Midbrain (tissue), 1 donor: ENCODE measurements around the gene LINGO4.

Experiments used
- DNase-seq: peaks from one replicate; lab custom pipeline; 2025; lab: John Stamatoyannopoulos, UW

LINGO4 gene, protein sequence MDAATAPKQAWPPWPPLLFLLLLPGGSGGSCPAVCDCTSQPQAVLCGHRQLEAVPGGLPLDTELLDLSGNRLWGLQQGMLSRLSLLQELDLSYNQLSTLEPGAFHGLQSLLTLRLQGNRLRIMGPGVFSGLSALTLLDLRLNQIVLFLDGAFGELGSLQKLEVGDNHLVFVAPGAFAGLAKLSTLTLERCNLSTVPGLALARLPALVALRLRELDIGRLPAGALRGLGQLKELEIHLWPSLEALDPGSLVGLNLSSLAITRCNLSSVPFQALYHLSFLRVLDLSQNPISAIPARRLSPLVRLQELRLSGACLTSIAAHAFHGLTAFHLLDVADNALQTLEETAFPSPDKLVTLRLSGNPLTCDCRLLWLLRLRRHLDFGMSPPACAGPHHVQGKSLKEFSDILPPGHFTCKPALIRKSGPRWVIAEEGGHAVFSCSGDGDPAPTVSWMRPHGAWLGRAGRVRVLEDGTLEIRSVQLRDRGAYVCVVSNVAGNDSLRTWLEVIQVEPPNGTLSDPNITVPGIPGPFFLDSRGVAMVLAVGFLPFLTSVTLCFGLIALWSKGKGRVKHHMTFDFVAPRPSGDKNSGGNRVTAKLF

GRCh38 chr1:151805066-151805820 is at the start of gene LINGO4:
TSS of gene LINGO4 (minus strand) at chr1:151805419. CDS start at chr1:151802704, 2,715 bp downstream.
- no peak for DNase-seq

DNA sequence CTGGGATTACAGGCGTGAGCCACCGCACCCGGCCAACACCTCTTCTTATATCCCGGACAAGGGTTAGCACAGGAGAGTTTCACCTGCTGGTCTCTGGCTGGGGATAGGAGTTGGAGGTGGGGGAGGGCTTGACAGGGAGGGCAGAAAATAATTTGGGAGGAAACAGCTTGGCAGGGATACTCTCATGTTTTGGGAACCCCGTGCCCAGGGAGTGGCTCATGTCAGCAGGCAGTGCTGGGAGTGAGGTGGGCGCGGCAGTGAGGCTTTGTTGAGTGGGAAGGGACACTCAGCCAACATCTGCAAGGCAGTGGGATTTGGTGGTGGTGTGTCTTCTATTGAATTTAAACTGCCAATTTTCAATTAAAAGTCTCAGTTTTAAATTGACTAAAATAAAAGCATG is 49.4 kb upstream of the LINGO4 start:
- DNase-seq: no peak

DNA sequence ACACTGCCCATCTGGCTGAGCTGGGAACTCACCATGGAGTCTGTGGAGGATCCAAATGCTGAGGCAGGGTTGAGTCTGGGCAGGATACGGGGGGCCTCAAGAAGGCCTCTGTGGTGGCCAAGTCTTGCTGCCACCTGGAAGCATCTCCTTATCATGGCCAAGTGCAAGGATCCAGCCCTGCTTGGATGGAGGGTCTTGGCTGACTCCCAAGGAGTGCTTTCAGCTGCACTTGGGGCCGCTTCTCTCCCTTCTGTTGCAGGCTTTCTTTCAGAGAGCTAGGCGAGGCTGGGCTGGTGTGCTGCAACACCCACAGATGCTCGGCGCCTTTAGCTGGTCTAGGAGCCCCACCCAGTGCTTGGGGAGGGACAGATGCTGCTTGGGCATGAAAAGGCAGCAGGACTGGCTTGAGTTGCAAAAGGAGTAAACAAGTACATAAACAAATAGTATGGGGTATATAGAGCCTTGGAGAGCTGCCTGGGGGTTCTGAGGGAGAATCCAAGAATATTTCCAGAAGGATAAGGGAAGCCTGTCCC is 48.3 kb upstream of the LINGO4 start, which contains the start of gene THEM5:
Gene THEM5, minus strand, starts transcription at position 302 of the 533 bp plus-strand sequence. Its CDS starts 147 bp downstream, at position 155.
- no peak for DNase-seq

DNA sequence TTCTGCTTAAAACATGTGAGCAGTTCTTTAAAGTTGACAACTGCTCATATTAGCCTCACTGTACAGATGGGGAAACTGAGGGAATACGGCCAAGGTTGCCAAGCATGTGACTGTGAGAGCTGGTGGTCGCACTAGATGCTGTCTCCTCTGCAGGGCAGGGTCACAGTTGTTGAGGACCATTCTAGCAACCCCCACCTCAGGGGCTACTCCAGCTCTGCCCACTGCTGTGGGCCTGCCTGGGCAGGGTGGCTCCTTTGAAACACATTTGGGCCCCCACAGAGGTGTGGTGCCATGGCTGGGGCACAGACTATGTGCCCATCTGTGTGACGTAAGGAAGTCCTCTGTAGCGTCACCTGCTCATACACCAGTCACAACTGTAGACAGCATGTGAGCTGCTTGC is 47.5 kb upstream of the LINGO4 start:
- DNase-seq: no peak

DNA sequence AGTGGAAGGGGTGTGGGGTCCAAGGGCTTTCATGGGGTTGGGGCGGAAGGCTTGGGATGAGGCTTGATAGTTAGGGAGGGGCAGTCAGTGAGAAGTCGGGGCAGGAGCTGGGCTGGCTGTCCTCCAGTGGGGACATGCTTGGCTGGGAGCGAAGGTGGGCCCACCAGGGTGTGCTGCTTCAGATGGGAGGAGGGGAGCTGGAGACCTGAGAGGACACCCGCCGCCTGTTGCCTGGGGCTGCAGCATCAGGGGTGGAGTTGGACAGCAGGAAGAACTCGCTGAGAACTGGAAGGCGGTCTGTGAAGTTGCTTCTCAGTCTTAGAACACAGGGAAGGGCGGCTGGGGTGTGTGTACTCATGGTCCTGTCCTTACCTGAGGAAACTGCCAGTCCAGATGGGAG is 46.7 kb upstream of the LINGO4 start:
- no peak for DNase-seq

- no peak for DNase-seq
Observed at GRCh38 chr1:151849871-151850270, 44.7 kb upstream of the LINGO4 start.

GRCh38 chr1:151849126-151849525 is 43.9 kb upstream of the LINGO4 start:
- DNase-seq: no peak

DNA sequence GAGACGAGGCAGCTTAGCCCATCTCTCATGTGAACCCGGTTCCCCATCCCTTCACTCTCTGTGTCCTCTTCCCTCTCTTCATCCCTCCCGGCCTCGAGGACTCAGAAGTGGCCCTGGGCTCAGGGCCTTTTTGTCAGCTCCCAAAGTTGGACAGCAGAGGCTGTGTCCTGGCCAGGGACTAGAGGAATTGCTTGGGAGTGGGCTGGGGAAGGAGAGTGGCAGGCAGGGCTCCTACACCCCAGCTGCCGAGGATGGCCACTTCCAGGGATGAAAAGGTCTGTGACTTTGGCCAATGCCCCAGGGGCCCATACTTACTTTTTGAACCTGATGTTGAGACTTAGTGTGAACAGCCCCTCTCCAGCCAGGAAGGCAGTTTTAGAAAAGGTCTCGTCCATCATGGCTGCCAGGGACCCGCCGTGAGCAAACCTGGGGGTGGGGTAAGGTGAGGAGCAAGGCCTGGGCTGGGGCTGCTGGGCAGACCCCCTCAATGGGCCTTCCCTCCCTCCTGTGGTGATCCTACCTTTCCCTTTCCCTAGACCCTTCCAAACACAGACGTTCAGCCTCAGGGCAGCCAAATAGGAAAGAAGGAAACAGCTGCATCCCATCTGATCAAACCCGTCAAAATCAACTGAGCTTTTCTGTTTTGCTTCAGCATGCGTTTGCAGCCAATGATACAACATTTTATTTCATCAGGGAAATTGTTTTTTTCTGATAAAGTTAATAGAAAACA is 42.8 kb upstream of the LINGO4 start:
- DNase-seq: no peak

DNA sequence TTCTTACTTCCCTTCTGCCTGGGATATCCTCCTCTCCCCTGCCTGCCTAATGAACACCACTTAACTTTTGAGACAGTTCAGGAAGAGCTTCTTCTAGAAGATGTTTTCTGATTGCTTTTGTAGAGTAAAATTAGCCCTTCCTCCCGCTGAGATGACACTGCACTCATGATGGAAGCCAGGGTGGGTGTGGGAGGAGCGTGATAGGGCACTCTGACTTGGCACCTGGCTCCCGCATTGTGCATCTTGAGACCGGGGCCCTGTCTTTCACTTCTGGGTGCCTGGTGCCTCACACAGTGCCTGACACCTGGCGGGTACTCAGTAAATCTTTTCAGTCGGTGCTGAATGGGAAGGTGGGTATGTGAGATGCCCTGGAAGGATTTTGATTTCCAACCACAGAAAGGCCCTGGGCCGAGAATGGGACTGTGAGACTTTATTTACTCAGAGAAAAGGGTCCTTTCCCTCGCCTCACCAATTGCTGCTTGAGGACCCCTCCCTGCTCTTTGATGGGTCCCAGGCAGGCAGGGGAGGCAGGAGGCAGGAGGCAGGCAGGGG is 41.5 kb upstream of the LINGO4 start:
- DNase-seq: no peak

DNA sequence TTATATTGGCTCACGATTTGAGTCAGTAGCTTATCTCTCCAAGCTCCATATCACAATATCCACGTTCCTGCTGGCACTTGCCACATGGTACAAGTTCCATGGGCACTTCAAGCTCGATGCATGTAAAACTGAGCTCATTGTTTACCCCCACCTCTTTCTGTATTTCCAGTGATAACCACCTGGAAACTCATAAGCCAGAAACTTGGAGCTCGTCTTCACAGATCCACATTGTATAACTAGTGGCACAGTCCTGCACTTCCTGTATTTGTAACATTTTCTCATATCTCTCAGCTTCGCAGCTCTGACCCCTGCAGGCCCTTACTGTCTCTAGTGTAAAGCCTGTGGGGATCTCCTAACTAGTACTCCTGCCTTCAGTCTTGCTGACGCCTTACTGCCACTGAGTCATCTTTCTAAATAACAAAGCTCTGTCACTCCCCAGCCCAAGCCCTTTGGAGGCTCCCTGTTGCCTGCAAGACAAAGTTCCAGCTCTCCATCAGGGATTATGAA is 40.9 kb upstream of the LINGO4 start:
- DNase-seq: no peak

GRCh38 chr1:151843398-151843797 is 38.2 kb upstream of the LINGO4 start:
- no peak for DNase-seq

- DNase-seq: no peak
Observed at GRCh38 chr1:151841141-151841540, 35.9 kb upstream of the LINGO4 start.

- DNase-seq: no peak
Observed at GRCh38 chr1:151840421-151840820, 35.2 kb upstream of the LINGO4 start.

- peak; percentile 85 for DNase-seq
Observed at GRCh38 chr1:151839457-151840403, 34.5 kb upstream of the LINGO4 start, which contains the start of gene C2CD4D. TSS of gene C2CD4D (minus strand) at chr1:151839820. CDS start at chr1:151838989, 831 bp downstream.

- DNase-seq: no peak
Observed at GRCh38 chr1:151839082-151839412, 33.8 kb upstream of the LINGO4 start.

DNA sequence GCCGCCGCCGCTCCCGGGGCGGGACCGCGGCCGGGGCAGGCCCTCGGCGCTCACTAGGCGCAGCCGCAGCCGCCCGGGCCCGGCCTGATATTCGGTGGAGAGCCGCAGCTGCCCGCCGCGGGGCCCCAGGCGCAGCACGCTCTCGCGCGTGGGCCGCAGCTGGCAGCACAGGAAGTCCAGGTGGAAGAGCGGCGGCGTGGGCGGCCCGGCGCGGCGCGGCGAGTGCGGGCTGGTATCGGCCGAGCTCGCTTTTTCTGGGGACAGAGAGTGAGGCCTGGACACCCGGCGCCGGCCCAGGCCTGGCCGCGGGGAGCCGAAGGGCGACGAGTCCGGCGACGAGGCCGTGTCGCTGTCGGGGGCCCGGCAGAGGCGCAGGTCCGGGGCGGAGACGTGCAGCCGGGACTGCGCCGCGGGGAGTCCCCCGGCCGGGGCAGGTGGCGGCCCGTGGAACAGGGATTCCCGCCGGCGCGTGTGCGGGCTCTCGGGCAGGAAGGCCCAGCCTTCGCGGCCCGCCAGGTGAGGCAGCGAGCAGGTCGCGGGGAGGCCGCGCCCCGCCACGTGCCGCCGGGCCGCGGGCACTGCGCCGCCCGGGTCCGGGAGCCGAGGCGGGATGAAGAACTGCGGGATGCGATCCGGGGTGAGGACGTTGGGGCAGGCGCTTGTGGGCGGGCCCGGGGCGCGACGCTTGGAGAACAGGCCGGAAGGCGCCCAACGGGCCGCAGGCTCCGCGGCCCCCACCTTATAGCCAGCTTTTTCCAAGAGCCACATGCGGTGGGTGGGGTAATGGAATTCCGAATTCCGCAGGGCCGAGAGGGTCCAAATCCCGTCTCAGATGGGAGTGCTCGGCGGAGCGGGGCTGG is 33.2 kb upstream of the LINGO4 start:
- DNase-seq: no peak

- no peak for DNase-seq
Observed at GRCh38 chr1:151837884-151838221, 32.6 kb upstream of the LINGO4 start.

DNA sequence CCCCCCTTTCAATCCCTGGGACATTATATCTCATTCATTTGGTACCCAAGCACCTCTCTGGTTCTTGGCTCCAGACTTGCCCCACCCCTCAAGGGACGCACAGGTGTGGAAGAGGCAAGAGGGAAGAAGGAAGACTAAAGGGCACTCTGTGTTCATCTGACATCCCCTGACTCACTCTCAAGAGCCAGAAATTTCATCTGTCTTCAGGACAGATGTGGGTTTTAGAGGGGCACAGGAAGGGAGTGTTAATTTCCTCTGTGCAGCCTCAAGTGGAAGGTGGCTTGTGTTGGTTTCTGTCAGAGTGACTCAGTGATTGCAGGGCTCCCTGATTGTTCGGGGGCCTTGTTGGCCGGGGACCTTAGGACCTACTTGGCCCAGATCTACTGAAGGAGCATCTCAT is 32.0 kb upstream of the LINGO4 start:
- DNase-seq: no peak

GRCh38 chr1:151835596-151835995 is 30.4 kb upstream of the LINGO4 start:
- no peak for DNase-seq
